Neural cell (in vitro differentiated cells): ENCODE measurements around the gene ZNF202. TPM values are rescaled to one million over a fixed set of nuclear protein-coding genes. Genes with fewer than 3 reads are reported as not detected.

Experiments used
- H2AFZ ChIP-seq: fragments of 200-600, 300-800 bp; sonication (generic), shearing (Covaris generic); 2 replicates; pipeline ENCODE4 v1.6.0; 2014; ENCODE audit warnings: low read depth, mild to moderate bottlenecking, antibody characterized with exemption, low read length, moderate library complexity
- H3F3A ChIP-seq: fragments of 200-600 bp; shearing (Covaris generic); 2 replicates; pipeline ENCODE4 v1.6.1; 2016; ENCODE audit warnings: mild to moderate bottlenecking, moderate library complexity, mixed read lengths, antibody characterized with exemption, low read length; ENCODE audit not compliant: insufficient read depth, poor library complexity, severe bottlenecking
- H3K27ac ChIP-seq: fragments of 200-600, 300-800 bp; sonication (generic), shearing (Covaris generic); 2 replicates; pipeline ENCODE4 v1.5.1; 2014; ENCODE audit warnings: mild to moderate bottlenecking, low read length, moderate library complexity
- H3K27me3 ChIP-seq: fragments of 300-800, 200-600 bp; sonication (generic), shearing (Covaris generic); 2 replicates; pipeline ENCODE4 v1.6.0; 2014; ENCODE audit warnings: mild to moderate bottlenecking, low read depth, low read length, moderate library complexity; ENCODE audit not compliant: insufficient read depth
- H3K36me3 ChIP-seq: fragments of 300-800, 200-600 bp; sonication (generic), shearing (Covaris generic); 2 replicates; pipeline ENCODE4 v1.5.1; 2014; ENCODE audit warnings: mild to moderate bottlenecking, antibody characterized with exemption, low read length, moderate library complexity; ENCODE audit not compliant: insufficient read depth
- H3K4me2 ChIP-seq: fragments of 300-800, 200-600 bp; sonication (generic), shearing (Covaris generic); 2 replicates; pipeline ENCODE4 v1.6.0; 2014; ENCODE audit warnings: mild to moderate bottlenecking, low read length
- H3K4me3 ChIP-seq: fragments of 300-800, 200-600 bp; sonication (generic), shearing (Covaris generic); 2 replicates; pipeline ENCODE4 v1.5.1; 2014; ENCODE audit warnings: mild to moderate bottlenecking, low read length, moderate library complexity
- H3K79me2 ChIP-seq: fragments of 200-600 bp; shearing (Covaris generic); replicated peaks from 2 replicates; pipeline ENCODE4 v1.6.0; 2014; ENCODE audit warnings: mild to moderate bottlenecking, low read length, moderate library complexity; ENCODE audit not compliant: insufficient read depth
- H3K9ac ChIP-seq: fragments of 300-800, 200-600 bp; sonication (generic), shearing (Covaris generic); 2 replicates; pipeline ENCODE4 v1.6.1; 2016; ENCODE audit warnings: mild to moderate bottlenecking, low read length, mixed read lengths
- H3K9me2 ChIP-seq: fragments of 200-600 bp; shearing (Covaris generic); 2 replicates; pipeline ENCODE4 v1.6.1; 2016; ENCODE audit warnings: mild to moderate bottlenecking, low read length, mixed read lengths; ENCODE audit not compliant: insufficient read depth
- H3K9me3 ChIP-seq: fragments of 200-600, 300-800 bp; sonication (generic), shearing (Covaris generic); 2 replicates; pipeline ENCODE4 v1.6.1; 2016; ENCODE audit warnings: mild to moderate bottlenecking, mixed run types, low read length, moderate library complexity, mixed read lengths
- H4K20me1 ChIP-seq: fragments of 200-600 bp; shearing (Covaris generic); 2 replicates; pipeline ENCODE4 v1.6.1; 2016; ENCODE audit warnings: mild to moderate bottlenecking, mixed run types; ENCODE audit not compliant: insufficient read depth
- CTCF ChIP-seq: fragments of 450-650 bp; IDR thresholded peaks from 2 replicates; pipeline ENCODE4 v1.5.1; 2014; ENCODE audit warnings: antibody characterized with exemption, mild to moderate bottlenecking, moderate library complexity; ENCODE audit not compliant: poor library complexity, severe bottlenecking
- EP300 ChIP-seq: fragments of 450-650 bp; conservative IDR thresholded peaks from 2 replicates; pipeline ENCODE4 v1.6.1; 2014; ENCODE audit warnings: antibody characterized with exemption, mild to moderate bottlenecking, moderate library complexity; ENCODE audit not compliant: poor library complexity, severe bottlenecking
- EZH2 ChIP-seq: fragments of 200-600, 300-800 bp; shearing (Covaris generic), sonication (generic); IDR thresholded peaks from 2 replicates; pipeline ENCODE4 v1.6.1; 2014; ENCODE audit warnings: antibody characterized with exemption, low read length, borderline replicate concordance, mild to moderate bottlenecking; ENCODE audit not compliant: insufficient read depth, poor library complexity, severe bottlenecking
- MXI1 ChIP-seq: fragments of 450-650 bp; conservative IDR thresholded peaks from 2 replicates; pipeline ENCODE4 v1.6.1; 2014; ENCODE audit warnings: antibody characterized with exemption, mild to moderate bottlenecking; ENCODE audit not compliant: poor library complexity, severe bottlenecking
- POLR2AphosphoS5 ChIP-seq: IDR thresholded peaks from 2 replicates; pipeline ENCODE4 v1.6.1; 2012
- RAD21 ChIP-seq: fragments of 450-650 bp; conservative IDR thresholded peaks from 2 replicates; pipeline ENCODE4 v1.6.1; 2014; ENCODE audit warnings: antibody characterized with exemption, mild to moderate bottlenecking, moderate library complexity
- REST ChIP-seq: IDR thresholded peaks from 2 replicates; pipeline ENCODE4 v1.6.1; 2012; ENCODE audit warnings: borderline replicate concordance
- SMC3 ChIP-seq: fragments of 450-650 bp; conservative IDR thresholded peaks from 2 replicates; pipeline ENCODE4 v1.6.1; 2014; ENCODE audit warnings: antibody characterized with exemption, mild to moderate bottlenecking, moderate library complexity; ENCODE audit not compliant: poor library complexity
- TAF1 ChIP-seq: IDR thresholded peaks from 2 replicates; pipeline ENCODE4 v1.6.1; 2012; ENCODE audit warnings: low read depth
- polyA plus RNA-seq: library from polyadenylated mRNA; depleted of rRNA; stranded (reverse); fragments of >200 nt; gene quantifications from 2 replicates; pipeline ENCODE4 v1.2.3, GENCODE V29; 2014

Gene ZNF202
- polyA plus RNA-seq, 1 donor from 2014 or later, result 30.4 TPM

- TF ChIP-seq POLR2AphosphoS5, result peak; percentile 15
- TF ChIP-seq CTCF, result no peak
- no peak overlapping the region for H2AFZ ChIP-seq
Measured at GRCh38 chr11:123681030-123681429, 60.4 kb downstream of the ZNF202 start.

GRCh38 chr11:123678246-123678645 is 63.2 kb downstream of the ZNF202 start:
- Histone ChIP-seq H3K4me2 (no peak overlapping the region), H3F3A (peaks cover 3% of the 10 kb centered on the region), H2AFZ (no peak overlapping the region), H3K36me3 (no peaks in the 10 kb centered on the region), H3K27ac (no peak overlapping the region), H3K9me2 (no peaks in the 10 kb centered on the region), H3K4me3 (no peak overlapping the region), H3K9me3 (no peaks in the 10 kb centered on the region), H3K9ac (no peak overlapping the region), H3K79me2 (no peaks in the 10 kb centered on the region), H4K20me1 (no peaks in the 10 kb centered on the region), H3K27me3 (no peaks in the 10 kb centered on the region)
- TF ChIP-seq EZH2 (no peak), REST (no peak), TAF1 (no peak), SMC3 (no peak), CTCF (no peak), RAD21 (no peak), POLR2AphosphoS5 (no peak), MXI1 (no peak), EP300 (no peak)

More at GRCh38 chr11:123681030-123681429, 60.4 kb downstream of the ZNF202 start:
- H3K9ac ChIP-seq, result no peak overlapping the region
- no peaks in the 10 kb centered on the region for H3K9me2 ChIP-seq
- no peak overlapping the region for H3K4me2 ChIP-seq
- no peaks in the 10 kb centered on the region for H3K27me3 ChIP-seq
- no peaks in the 10 kb centered on the region for H3K79me2 ChIP-seq
- H3K27ac ChIP-seq, result peak overlapping the region; percentile 53
- H3K9me3 ChIP-seq, result no peaks in the 10 kb centered on the region
- no peaks in the 10 kb centered on the region for H3K36me3 ChIP-seq
- H3K4me3 ChIP-seq, result no peak overlapping the region
- peaks cover 3% of the 10 kb centered on the region for H3F3A ChIP-seq
- H4K20me1 ChIP-seq, result no peaks in the 10 kb centered on the region
